Measurements from ENCODE around the gene TTC7B. TPM values are rescaled to one million over a fixed set of nuclear protein-coding genes. Genes with fewer than 3 reads are reported as not detected.

Gene TTC7B
- total and polyA plus RNA-seq, 12 donors: 10.0 to 58.4 (median 24.7) TPM

DNA sequence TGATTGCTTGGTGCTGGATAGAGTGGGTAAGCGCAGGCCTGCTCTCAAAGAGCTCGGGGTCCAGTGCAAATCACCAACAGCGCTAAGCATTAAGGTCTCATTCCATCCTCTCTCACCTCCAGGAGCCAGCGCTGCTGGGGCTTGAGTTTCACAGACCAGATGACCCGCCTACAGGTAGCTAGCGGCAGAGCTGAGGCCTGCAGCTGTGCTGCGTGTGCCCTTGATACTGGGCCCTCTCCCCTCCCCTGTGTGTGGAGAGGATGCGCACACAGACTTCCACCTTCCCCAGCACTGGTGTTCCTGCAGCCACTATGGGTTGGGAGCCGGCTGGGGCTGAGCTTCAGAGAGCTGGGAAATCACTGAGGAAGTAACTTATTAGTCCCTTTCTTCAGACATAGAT is 269.5 kb downstream of the TTC7B start:
- Histone ChIP-seq H3K36me3 (replicated peaks in 1 of 2) (no peaks in the 10 kb centered on the region), H3K27me3 (no peaks in the 10 kb centered on the region), H3K27ac (peak overlapping the region in 2 of 5 donors; percentile 54 to 67), H3K4me3 (no peak overlapping the region), H3K9me3 (replicated peaks in 1 of 3) (no peaks in the 10 kb centered on the region), H3K4me1 (replicated peaks in 1 of 2) (peaks cover 21 to 25% of the 10 kb centered on the region in 2 donors)
- DNase-seq: peak in 1 of 7 donors; percentile 60
- TF ChIP-seq, protein P1, sequence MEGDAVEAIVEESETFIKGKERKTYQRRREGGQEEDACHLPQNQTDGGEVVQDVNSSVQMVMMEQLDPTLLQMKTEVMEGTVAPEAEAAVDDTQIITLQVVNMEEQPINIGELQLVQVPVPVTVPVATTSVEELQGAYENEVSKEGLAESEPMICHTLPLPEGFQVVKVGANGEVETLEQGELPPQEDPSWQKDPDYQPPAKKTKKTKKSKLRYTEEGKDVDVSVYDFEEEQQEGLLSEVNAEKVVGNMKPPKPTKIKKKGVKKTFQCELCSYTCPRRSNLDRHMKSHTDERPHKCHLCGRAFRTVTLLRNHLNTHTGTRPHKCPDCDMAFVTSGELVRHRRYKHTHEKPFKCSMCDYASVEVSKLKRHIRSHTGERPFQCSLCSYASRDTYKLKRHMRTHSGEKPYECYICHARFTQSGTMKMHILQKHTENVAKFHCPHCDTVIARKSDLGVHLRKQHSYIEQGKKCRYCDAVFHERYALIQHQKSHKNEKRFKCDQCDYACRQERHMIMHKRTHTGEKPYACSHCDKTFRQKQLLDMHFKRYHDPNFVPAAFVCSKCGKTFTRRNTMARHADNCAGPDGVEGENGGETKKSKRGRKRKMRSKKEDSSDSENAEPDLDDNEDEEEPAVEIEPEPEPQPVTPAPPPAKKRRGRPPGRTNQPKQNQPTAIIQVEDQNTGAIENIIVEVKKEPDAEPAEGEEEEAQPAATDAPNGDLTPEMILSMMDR (IDR thresholded peaks at IDR 0.05): no peak
- TF ChIP-seq POLR2A (IDR thresholded peaks at IDR 0.05): no peak
- WGBS, 4 donors: 74 to 85% (median 79%) methylated on average over 5 to 9 of the region's 9 CpGs
- intact Hi-C loops (cut with DNase I): no loop called here

DNA sequence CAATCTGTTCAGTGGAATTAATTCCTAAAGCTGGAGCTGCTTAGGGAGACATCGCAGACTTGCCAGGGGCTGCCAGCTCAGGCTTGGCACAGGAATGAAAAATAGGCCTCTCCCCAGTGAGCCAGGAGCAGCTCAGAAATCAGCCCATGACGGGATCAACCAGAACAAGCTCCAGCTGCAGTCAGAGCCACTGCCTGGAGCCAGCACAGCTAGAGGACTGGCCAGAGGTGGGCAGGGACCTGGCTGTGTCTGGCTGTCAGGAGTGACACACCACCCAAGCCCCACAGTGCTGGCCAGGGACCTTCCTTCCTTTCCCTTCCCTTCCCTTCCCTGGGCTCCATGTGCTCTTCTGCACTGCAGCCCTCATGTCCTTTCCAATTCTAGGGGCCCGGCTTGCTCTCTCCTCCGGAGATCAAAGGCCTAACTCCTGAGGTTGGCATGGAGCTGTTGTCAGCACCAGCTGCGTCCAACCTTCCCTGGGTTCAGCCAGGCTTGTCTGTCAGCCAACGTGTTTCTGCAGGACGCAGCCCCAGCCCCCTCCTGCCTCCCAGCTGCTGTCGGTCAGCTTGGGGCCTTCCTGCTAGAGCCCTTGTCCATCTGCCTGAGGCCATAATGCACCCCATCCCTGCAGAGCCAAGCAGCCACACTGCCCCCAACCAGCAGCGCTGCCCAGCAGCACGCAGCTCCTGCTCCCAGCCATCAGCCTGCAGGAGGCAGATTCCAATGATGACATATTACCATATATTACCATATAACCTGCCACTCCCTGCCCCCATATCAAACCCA is 270.1 kb downstream of the TTC7B start:
- Histone ChIP-seq H3K27me3 (no peaks in the 10 kb centered on the region), H3K36me3 (replicated peaks in 1 of 2) (no peaks in the 10 kb centered on the region), H3K27ac (peak overlapping the region in 4 of 5 donors; percentile 30 to 67 (median 48)), H3K9me3 (replicated peaks in 1 of 3) (no peaks in the 10 kb centered on the region), H3K4me3 (no peak overlapping the region), H3K4me1 (replicated peaks in 1 of 2) (peaks cover 19% of the 10 kb centered on the region in 2 donors)
- WGBS, 4 donors: 52 to 59% (median 57%) methylated on average over 4 to 10 of the region's 10 CpGs
- peak in 1 of 2 donors; percentile 40 for TF ChIP-seq POLR2A (IDR thresholded peaks at IDR 0.05)
- TF ChIP-seq, protein P1 (IDR thresholded peaks at IDR 0.05): no peak
- peak; percentile 39 to 84 (median 66) for DNase-seq
- intact Hi-C loops (cut with DNase I): no loop called here

DNA sequence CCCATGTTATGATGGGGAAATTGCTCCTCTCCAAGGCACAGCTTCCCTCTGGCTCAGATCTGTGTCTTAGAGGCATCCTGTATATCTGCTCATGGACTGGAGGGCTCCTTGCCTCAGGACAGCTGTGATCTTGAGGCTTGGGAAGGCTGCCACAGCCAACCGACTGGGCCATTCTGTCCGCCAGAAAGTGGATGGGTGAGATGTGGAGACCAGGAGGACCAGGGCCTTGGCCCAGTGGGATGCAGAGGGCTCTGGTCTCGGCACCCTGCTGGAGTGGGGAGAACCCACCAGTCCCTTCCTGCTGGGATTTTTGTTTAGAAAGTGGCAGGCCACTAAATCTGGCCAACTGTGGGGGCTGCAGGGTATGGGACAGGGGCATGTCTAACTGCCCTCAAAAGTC is 270.8 kb downstream of the TTC7B start:
- Histone ChIP-seq H3K36me3 (replicated peaks in 1 of 2) (no peaks in the 10 kb centered on the region), H3K4me1 (replicated peaks in 1 of 2) (peaks cover 15% of the 10 kb centered on the region in 2 donors), H3K27ac (peak overlapping the region in 2 of 5 donors; percentile 30 to 67), H3K4me3 (no peak overlapping the region), H3K27me3 (no peaks in the 10 kb centered on the region), H3K9me3 (replicated peaks in 1 of 3) (no peaks in the 10 kb centered on the region)
- TF ChIP-seq, protein P1 (IDR thresholded peaks at IDR 0.05): no peak
- TF ChIP-seq POLR2A (IDR thresholded peaks at IDR 0.05): no peak
- DNase-seq: no peak
- intact Hi-C loops (cut with DNase I): no loop called here
- 81 to 100% (median 98%) methylated on average over 1 to 3 of the region's 3 CpGs for WGBS, 4 donors

DNA sequence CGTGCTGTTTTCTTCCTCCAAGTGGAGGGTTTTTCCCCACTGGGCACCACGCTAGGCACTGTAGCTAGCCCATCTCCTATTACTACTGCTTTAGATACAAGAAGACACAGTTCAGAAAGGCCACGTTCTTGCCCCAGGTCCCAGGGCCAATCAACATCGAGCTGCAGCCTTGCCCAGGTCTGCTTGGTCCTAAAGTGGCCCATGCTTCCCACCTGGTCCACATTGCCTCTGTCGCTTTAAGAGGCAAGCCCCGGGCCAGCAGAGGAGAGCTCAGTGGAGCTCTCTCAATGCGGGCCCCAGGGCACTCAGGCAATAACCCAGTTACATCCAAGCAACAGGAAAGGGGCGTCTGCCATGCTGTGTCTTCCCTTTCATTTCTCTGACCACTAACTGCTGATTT is 271.3 kb downstream of the TTC7B start:
- Histone ChIP-seq H3K36me3 (replicated peaks in 1 of 2) (no peaks in the 10 kb centered on the region), H3K27me3 (no peaks in the 10 kb centered on the region), H3K9me3 (replicated peaks in 1 of 3) (no peaks in the 10 kb centered on the region), H3K4me1 (replicated peaks in 1 of 2) (peaks cover 15% of the 10 kb centered on the region in 2 donors), H3K4me3 (no peak overlapping the region), H3K27ac (peak overlapping the region in 1 of 5 donors; percentile 67)
- WGBS, 4 donors: 84 to 90% (median 88%) methylated on average over 7 to 8 of the region's 8 CpGs
- TF ChIP-seq, protein P1 (IDR thresholded peaks at IDR 0.05): no peak
- TF ChIP-seq POLR2A (IDR thresholded peaks at IDR 0.05): no peak
- intact Hi-C loops (cut with DNase I): no loop called here
- DNase-seq: peak in 1 of 7 donors; percentile 1

Measured in adrenal gland (tissue), 12 donors.